Uterus (tissue), 4 donors: ENCODE measurements around the gene ZNF839. TPM values are rescaled to one million over a fixed set of nuclear protein-coding genes. Genes with fewer than 3 reads are reported as not detected.

Experiments
- DNase-seq, 2 donors: peaks; one replicate each; pipeline ENCODE4 v3.0.0-alpha.2; 2019 to 2020
- H3K27ac ChIP-seq, 2 donors: fragments of 200-600 bp; sonication (generic); 1 replicate in 1 of 2; 2 replicates in 1 of 2; pipeline ENCODE4 v1.5.1; 2016 to 2018
- H3K27me3 ChIP-seq, 2 donors: fragments of 200-600 bp; sonication (generic); one replicate each; pipeline ENCODE4 v1.5.1; 2018 to 2019; ENCODE audit warnings: control low read depth in 1 of 2
- H3K36me3 ChIP-seq, 2 donors: fragments of 200-600 bp; sonication (generic); one replicate each; pipeline ENCODE4 v1.5.1; 2019; ENCODE audit warnings: control low read depth in 1 of 2
- H3K4me1 ChIP-seq, 2 donors: fragments of 200-600 bp; sonication (generic); one replicate each; pipeline ENCODE4 v1.5.1; 2018 to 2019; ENCODE audit warnings: control low read depth in 1 of 2
- H3K4me3 ChIP-seq, 2 donors: fragments of 200-600 bp; sonication (generic); 1 replicate in 1 of 2; 2 replicates in 1 of 2; pipeline ENCODE4 v1.5.1; 2018 to 2019; ENCODE audit warnings: mild to moderate bottlenecking in 1 of 2
- H3K9me3 ChIP-seq, 2 donors: fragments of 200-600 bp; sonication (generic); one replicate each; pipeline ENCODE4 v1.5.1; 2019; ENCODE audit warnings: control low read depth in 1 of 2
- POLR2A ChIP-seq, 2 donors: fragments of 450-650 bp; IDR thresholded peaks; one replicate each; pipeline ENCODE4 v1.6.1; 2016; ENCODE audit warnings: antibody characterized with exemption in 2 of 2, mild to moderate bottlenecking in 1 of 2, moderate library complexity in 1 of 2
- intact Hi-C: fragments of 100-400 bp; cut with DNase I; formaldehyde crosslinking; loops from one replicate; pipeline ENCODE4 v1.15.1; 2023; ENCODE audit warnings: low total_unique reads
- total RNA-seq, 4 donors: library from RNA; depleted of rRNA in 3 of 4; stranded (reverse); fragments of >200 nt in 3 of 4; gene quantifications; one replicate each; pipeline versions ENCODE4 v1.1.0 to v1.2.4, GENCODE V29; 2014 to 2023
- TF ChIP-seq, protein P1 (sequence below), 4 experiments: fragments of 200-600 bp in 2 of 4; fragments of 450-650 bp in 2 of 4; sonication (generic) in 2 of 4; IDR thresholded peaks; one replicate each; pipeline ENCODE4 v1.5.1; 2016 to 2019; ENCODE audit warnings: antibody characterized with exemption in 4 of 4, mild to moderate bottlenecking in 2 of 4, moderate library complexity in 1 of 4
- donor health status: DM: yes; HTN: yes; CAD: no.

Gene ZNF839
- total RNA-seq, 4 donors from 2014 or later = 0.29 to 12.8 (median 6.4) TPM

DNA sequence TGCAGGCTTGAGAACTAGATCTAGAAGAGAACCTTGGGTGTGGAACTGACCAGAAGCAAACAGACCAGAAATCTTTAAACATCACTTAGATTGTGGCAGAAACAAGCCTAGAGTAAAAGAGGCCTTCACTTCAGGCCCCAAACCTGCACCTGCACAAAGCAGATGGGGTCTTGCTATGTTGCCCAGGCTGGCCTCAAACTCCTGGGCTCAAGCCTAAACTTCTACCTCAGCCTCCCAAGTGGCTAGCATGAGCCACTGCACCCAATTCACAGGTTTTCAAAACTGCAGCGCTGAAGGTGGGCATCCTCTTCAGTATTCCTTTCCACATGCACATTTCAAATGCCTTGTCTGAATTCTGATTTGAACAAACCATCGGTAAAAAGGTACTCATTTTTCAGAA, 34.4 kb upstream of the ZNF839 start:
- H3K27me3 ChIP-seq = no peaks in the 10 kb centered on the region
- H3K36me3 ChIP-seq = no peaks in the 10 kb centered on the region
- H3K4me3 ChIP-seq = no peak overlapping the region
- no peaks in the 10 kb centered on the region for H3K9me3 ChIP-seq
- TF ChIP-seq, protein P1, sequence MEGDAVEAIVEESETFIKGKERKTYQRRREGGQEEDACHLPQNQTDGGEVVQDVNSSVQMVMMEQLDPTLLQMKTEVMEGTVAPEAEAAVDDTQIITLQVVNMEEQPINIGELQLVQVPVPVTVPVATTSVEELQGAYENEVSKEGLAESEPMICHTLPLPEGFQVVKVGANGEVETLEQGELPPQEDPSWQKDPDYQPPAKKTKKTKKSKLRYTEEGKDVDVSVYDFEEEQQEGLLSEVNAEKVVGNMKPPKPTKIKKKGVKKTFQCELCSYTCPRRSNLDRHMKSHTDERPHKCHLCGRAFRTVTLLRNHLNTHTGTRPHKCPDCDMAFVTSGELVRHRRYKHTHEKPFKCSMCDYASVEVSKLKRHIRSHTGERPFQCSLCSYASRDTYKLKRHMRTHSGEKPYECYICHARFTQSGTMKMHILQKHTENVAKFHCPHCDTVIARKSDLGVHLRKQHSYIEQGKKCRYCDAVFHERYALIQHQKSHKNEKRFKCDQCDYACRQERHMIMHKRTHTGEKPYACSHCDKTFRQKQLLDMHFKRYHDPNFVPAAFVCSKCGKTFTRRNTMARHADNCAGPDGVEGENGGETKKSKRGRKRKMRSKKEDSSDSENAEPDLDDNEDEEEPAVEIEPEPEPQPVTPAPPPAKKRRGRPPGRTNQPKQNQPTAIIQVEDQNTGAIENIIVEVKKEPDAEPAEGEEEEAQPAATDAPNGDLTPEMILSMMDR (IDR thresholded peaks at IDR 0.05) = no peak
- no peak for TF ChIP-seq POLR2A (IDR thresholded peaks at IDR 0.05)
- intact Hi-C loops = no loop called here
- no peak overlapping the region for H3K27ac ChIP-seq
- H3K4me1 ChIP-seq = no peaks in the 10 kb centered on the region
- no peak for DNase-seq

DNA sequence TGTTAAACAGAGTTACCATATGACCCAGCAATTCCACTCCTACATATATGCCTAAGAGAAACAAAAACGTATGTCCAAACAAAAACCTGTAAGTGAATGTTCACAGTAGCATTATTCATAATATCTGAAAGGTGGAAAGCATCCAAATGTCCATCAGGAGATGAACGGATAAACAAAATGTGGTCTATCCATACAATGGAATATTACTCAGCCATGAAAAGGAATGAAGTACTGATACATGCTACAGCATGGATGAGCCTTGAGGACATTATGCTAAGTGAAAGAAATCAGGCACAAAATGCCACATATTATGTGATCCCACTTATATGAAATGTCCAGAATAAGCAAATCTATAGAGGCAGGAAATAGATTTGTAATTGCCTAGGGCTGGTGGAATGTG, 31.4 kb upstream of the ZNF839 start:
- Histone ChIP-seq H3K27ac (no peak overlapping the region), H3K27me3 (no peaks in the 10 kb centered on the region), H3K9me3 (no peaks in the 10 kb centered on the region), H3K4me3 (no peak overlapping the region), H3K36me3 (no peaks in the 10 kb centered on the region), H3K4me1 (no peaks in the 10 kb centered on the region)
- DNase-seq = no peak
- intact Hi-C loops = no loop called here
- TF ChIP-seq, protein P1 (IDR thresholded peaks at IDR 0.05) = no peak
- no peak for TF ChIP-seq POLR2A (IDR thresholded peaks at IDR 0.05)

DNA sequence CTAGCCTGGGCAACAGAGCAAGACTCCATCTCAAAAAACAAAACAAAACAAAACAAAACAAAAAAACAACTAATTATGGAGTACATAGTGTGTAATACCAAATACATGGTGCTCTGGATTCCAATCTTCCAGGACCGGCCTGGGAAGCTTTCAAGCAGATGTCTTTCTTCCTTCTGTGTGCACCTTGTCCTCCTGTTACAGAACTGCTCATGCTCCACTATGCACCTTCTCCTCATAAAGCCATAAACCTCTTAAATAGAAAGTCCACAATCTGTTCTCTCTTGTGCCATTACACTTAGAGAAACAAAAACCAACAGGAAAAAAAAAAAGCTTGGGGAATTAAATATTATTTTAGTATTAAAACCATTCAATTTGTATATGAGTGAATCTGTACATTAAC, 27.1 kb upstream of the ZNF839 start:
- Histone ChIP-seq H3K4me1 (no peaks in the 10 kb centered on the region), H3K27ac (no peak overlapping the region), H3K4me3 (no peak overlapping the region), H3K27me3 (no peaks in the 10 kb centered on the region), H3K9me3 (no peaks in the 10 kb centered on the region), H3K36me3 (no peaks in the 10 kb centered on the region)
- DNase-seq = no peak
- intact Hi-C loops = no loop called here
- TF ChIP-seq, protein P1 (IDR thresholded peaks at IDR 0.05) = no peak
- TF ChIP-seq POLR2A (IDR thresholded peaks at IDR 0.05) = no peak

DNA sequence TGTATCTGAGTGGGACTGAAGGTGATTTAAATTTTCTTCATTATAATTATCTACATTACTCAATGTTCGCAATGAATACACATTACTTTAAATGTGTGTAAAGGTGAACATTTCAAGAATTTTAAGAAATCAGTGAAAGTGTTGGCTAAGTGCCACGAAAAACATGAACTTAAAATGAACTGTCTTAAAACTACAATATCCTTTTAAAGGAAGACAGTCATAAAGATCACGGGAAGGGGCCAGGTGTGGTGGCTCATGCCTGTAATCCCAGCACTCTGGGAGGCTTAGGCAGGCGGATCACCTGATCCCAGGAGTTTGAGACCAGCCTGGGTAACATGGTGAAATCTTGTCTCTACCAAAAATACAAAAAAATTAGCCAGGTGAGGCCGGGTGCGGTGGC, 25.8 kb upstream of the ZNF839 start:
- Histone ChIP-seq H3K27me3 (no peaks in the 10 kb centered on the region), H3K27ac (no peak overlapping the region), H3K36me3 (no peaks in the 10 kb centered on the region), H3K9me3 (no peaks in the 10 kb centered on the region), H3K4me1 (no peaks in the 10 kb centered on the region), H3K4me3 (no peak overlapping the region)
- DNase-seq = no peak
- TF ChIP-seq, protein P1 (IDR thresholded peaks at IDR 0.05) = no peak
- TF ChIP-seq POLR2A (IDR thresholded peaks at IDR 0.05) = no peak
- intact Hi-C loops = no loop called here

GRCh38 chr14:102295270-102295669, 24.3 kb upstream of the ZNF839 start:
- no peaks in the 10 kb centered on the region for H3K9me3 ChIP-seq
- intact Hi-C loops = no loop called here
- DNase-seq = no peak
- no peak overlapping the region for H3K4me3 ChIP-seq
- H3K36me3 ChIP-seq = no peaks in the 10 kb centered on the region
- H3K27ac ChIP-seq = peak overlapping the region in 1 of 2 donors; percentile 8
- TF ChIP-seq POLR2A (IDR thresholded peaks at IDR 0.05) = no peak
- TF ChIP-seq, protein P1 (IDR thresholded peaks at IDR 0.05) = peak in 1 of 4 experiments; percentile 29
- H3K4me1 ChIP-seq = no peaks in the 10 kb centered on the region
- no peaks in the 10 kb centered on the region for H3K27me3 ChIP-seq
